Epithelial cell of proximal tubule (primary cell): Measurements from ENCODE around the gene MAMDC2. TPM values are rescaled to one million over a fixed set of nuclear protein-coding genes. Genes with fewer than 3 reads are reported as not detected.

ENCODE experiments used
- DNase-seq: peaks from one replicate; pipeline ENCODE4 v3.0.0-alpha.2; 2011; ENCODE audit warnings: low read depth
- H3K4me3 ChIP-seq: 2 replicates; pipeline ENCODE4 v1.5.1; 2011; ENCODE audit warnings: low read depth, mild to moderate bottlenecking, low read length
- CTCF ChIP-seq: conservative IDR thresholded peaks from 2 replicates; pipeline ENCODE4 v1.5.1; 2012; ENCODE audit warnings: low read depth, mild to moderate bottlenecking, low read length
- total RNA-seq: library from RNA; depleted of rRNA; stranded (reverse); fragments of >200 nt; gene quantifications from 2 replicates; pipeline ENCODE4 v1.2.3, GENCODE V29; 2015

The MAMDC2 gene
- total RNA-seq, 1 donor from 2014 or later, result 5.5 TPM

GRCh38 chr9:70061776-70062175, 18.1 kb downstream of the MAMDC2 start:
- no peak overlapping the region for H3K4me3 ChIP-seq
- TF ChIP-seq CTCF, result no peak
- DNase-seq, result no peak

GRCh38 chr9:70064496-70064895, 20.8 kb downstream of the MAMDC2 start:
- TF ChIP-seq CTCF, result no peak
- no peak for DNase-seq
- H3K4me3 ChIP-seq, result no peak overlapping the region

GRCh38 chr9:70065572-70065971, 21.9 kb downstream of the MAMDC2 start:
- TF ChIP-seq CTCF, result no peak
- H3K4me3 ChIP-seq, result no peak overlapping the region
- no peak for DNase-seq

- no peak overlapping the region for H3K4me3 ChIP-seq
- TF ChIP-seq CTCF, result no peak
- no peak for DNase-seq
These were observed 22.8 kb downstream of the MAMDC2 start for GRCh38 chr9:70066418-70066817.

- no peak for TF ChIP-seq CTCF
- no peak overlapping the region for H3K4me3 ChIP-seq
- no peak for DNase-seq
These were observed 23.2 kb downstream of the MAMDC2 start for GRCh38 chr9:70066874-70067273.

GRCh38 chr9:70069704-70070103, 26.1 kb downstream of the MAMDC2 start:
- no peak overlapping the region for H3K4me3 ChIP-seq
- no peak for DNase-seq
- TF ChIP-seq CTCF, result no peak

- TF ChIP-seq CTCF, result no peak
- H3K4me3 ChIP-seq, result no peak overlapping the region
- no peak for DNase-seq
These were observed 29.5 kb downstream of the MAMDC2 start for GRCh38 chr9:70073193-70073592.
